Stomach (tissue), 4 donors: ENCODE data around the gene ZSCAN21.

ENCODE experiments used
- EP300 ChIP-seq: sonication (generic); formaldehyde crosslinking; IDR thresholded peaks from one replicate; pipeline ENCODE4 v1.6.1; 2017; ENCODE audit warnings: antibody characterized with exemption
- POLR2AphosphoS5 ChIP-seq, 3 donors: sonication (generic); formaldehyde crosslinking; IDR thresholded peaks; one replicate each; pipeline ENCODE4 v1.6.1; 2016; ENCODE audit warnings: antibody characterized with exemption in 3 of 3

GRCh38 chr7:100007887-100008286 is 41.7 kb upstream of the ZSCAN21 start:
- TF ChIP-seq POLR2AphosphoS5 (IDR thresholded peaks at IDR 0.05): no peak
- TF ChIP-seq EP300: no peak
